IPS-18a (cell line): ENCODE measurements around the gene ADRB1.

Experiments
- H3K27ac ChIP-seq: one replicate; pipeline ENCODE4 v1.5.1; 2013; ENCODE audit warnings: low read length
- H3K27me3 ChIP-seq: one replicate; pipeline ENCODE4 v1.6.1; 2013; ENCODE audit warnings: mild to moderate bottlenecking, low read length; ENCODE audit not compliant: control insufficient read depth, insufficient read depth
- H3K36me3 ChIP-seq: one replicate; pipeline ENCODE4 v1.6.1; 2013; ENCODE audit warnings: low read depth, low read length; ENCODE audit not compliant: control insufficient read depth
- H3K4me1 ChIP-seq: one replicate; pipeline ENCODE4 v1.6.1; 2013; ENCODE audit warnings: low read depth, low read length; ENCODE audit not compliant: control insufficient read depth
- H3K4me3 ChIP-seq: one replicate; pipeline ENCODE4 v1.5.1; 2013; ENCODE audit warnings: low read length
- H3K9ac ChIP-seq: one replicate; pipeline ENCODE4 v1.6.1; 2013; ENCODE audit warnings: mild to moderate bottlenecking, low read length, moderate library complexity
- H3K9me3 ChIP-seq: one replicate; pipeline ENCODE4 v1.6.1; 2013; ENCODE audit warnings: low read depth, low read length; ENCODE audit not compliant: control insufficient read depth

ADRB1 gene

DNA sequence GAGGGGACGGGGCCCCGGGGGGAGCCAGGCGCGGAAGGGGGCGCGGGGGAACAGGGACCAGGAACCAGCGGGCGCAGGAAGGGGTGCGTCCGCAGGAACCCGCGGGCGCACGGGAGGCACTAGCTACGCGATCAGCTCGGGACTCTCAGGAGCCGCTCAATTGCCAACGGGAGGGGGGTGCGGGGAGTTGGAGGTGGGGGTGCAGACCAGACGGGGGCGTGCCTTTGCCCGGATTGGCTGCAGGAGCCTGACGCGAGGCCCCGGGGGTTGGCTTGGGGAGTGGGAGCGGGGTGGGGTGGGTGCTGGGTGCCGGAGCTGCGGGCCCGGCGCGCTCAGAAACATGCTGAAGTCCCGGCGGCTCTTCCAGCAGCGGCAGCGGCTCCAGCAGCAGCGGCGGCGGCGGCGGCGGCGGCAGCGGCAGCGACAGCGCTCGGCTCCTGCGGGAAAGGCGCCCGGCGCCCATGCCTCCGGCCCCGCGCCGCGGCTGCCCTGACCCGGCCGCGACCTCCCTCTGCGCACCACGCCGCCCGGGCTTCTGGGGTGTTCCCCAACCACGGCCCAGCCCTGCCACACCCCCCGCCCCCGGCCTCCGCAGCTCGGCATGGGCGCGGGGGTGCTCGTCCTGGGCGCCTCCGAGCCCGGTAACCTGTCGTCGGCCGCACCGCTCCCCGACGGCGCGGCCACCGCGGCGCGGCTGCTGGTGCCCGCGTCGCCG is at the start of gene ADRB1:
ADRB1 (plus strand) TSS at position 335 of the 715 bp plus-strand sequence; CDS start at position 602, 267 bp downstream.
- H3K27ac ChIP-seq, result no peak within 1 kb of the TSS
- peaks cover 89% of the 10 kb centered on the region for H3K27me3 ChIP-seq
- H3K4me3 ChIP-seq, result peak within 1 kb of the TSS; percentile 49
- H3K9ac ChIP-seq, result no peak within 1 kb of the TSS
- H3K4me1 ChIP-seq, result peaks cover 3% of the 10 kb centered on the region
- no peaks in the 10 kb centered on the region for H3K36me3 ChIP-seq
- no peaks in the 10 kb centered on the region for H3K9me3 ChIP-seq

DNA sequence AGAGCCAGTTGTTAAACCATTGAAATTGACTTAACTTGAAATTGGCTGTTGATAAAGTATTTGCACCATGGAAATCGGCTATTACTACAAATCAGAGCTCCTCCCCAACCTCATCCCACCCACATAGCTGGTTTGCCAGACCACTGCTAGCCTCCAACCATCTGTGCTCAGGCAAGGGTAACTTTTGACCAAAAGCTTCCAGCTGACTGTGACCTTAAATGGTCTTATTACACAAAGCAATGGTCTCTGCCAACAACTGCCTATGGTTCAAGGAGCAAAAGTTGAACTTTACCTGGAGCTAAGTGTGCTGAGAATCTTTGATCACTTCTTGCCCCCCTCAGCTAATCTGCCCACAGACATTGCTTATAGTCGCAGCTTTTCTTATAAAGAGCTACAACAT is 48.5 kb upstream of the ADRB1 start:
- no peaks in the 10 kb centered on the region for H3K9me3 ChIP-seq
- no peaks in the 10 kb centered on the region for H3K36me3 ChIP-seq
- H3K4me3 ChIP-seq, result no peak overlapping the region
- H3K9ac ChIP-seq, result no peak overlapping the region
- H3K4me1 ChIP-seq, result no peaks in the 10 kb centered on the region
- no peaks in the 10 kb centered on the region for H3K27me3 ChIP-seq
- H3K27ac ChIP-seq, result no peak overlapping the region

DNA sequence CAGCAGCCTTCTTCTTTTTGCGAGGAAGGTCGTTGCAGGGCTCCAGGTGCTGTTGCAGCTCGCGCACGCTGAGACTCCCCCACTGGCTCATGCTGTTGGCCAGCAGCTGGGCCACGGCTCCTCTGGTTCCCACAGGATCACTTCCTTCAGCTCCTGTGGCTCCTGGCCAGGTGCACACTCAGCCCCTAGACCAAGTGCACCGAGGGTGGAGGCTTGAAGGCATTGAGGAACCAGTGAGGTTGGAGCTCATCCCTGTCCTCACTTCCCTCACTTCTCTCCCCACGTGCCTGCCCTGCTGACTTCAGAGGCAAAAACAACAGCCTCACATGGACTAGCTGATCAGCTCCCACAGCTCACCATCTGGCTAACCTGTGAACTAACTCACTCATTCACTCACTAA is 46.2 kb upstream of the ADRB1 start:
- H3K4me3 ChIP-seq, result no peak overlapping the region
- H3K27me3 ChIP-seq, result no peaks in the 10 kb centered on the region
- no peaks in the 10 kb centered on the region for H3K36me3 ChIP-seq
- no peak overlapping the region for H3K27ac ChIP-seq
- H3K9me3 ChIP-seq, result no peaks in the 10 kb centered on the region
- H3K4me1 ChIP-seq, result no peaks in the 10 kb centered on the region
- H3K9ac ChIP-seq, result no peak overlapping the region

DNA sequence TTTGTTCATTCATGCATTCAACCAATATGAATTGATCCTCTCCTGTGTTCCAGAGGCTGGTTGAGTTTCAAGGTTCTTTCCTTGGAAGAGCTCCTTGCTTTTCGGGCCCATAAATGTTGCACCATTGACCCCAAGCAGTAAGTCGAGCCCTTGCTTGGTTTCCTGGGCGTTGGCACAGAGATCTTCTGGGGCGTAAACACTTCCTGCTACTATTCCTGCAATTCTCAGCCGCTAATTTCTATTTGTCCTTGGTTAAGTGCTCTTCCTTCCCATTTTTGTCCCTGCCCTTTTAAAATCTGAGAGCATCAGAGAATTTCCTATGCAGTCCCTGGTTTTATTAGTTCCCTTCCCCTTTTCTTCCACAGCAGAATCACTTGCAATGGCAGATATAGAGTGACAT is 44.1 kb upstream of the ADRB1 start:
- Histone ChIP-seq H3K9ac (no peak overlapping the region), H3K4me3 (no peak overlapping the region), H3K27ac (no peak overlapping the region), H3K9me3 (no peaks in the 10 kb centered on the region), H3K4me1 (no peaks in the 10 kb centered on the region), H3K27me3 (no peaks in the 10 kb centered on the region), H3K36me3 (no peaks in the 10 kb centered on the region)

DNA sequence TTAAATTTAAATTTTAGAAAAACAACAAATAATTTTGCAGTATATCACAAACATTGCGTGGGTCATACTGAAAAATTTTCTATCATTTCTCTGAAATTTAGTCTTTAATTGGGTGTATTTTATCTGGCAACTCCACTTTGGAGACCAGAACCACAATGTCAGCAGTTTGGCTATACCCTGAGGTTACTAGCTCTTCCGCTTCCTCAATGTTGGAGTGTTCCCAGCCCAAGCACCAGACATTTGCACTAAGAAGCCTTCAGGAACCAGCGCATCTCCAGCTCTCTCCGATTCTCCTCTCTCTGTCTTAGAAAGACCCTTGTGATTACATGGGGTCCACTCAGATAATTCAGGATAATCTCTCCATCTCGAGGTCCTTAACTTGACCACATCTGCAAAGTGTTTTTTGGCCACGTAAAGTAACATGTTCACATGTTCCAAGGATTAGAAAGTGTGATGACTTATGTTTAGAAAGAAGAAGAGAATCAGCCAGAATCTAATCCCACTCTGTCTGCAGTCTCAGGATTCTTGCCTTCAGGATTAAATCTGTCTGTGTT is 43.1 kb upstream of the ADRB1 start:
- H3K4me1 ChIP-seq, result no peaks in the 10 kb centered on the region
- no peak overlapping the region for H3K4me3 ChIP-seq
- no peaks in the 10 kb centered on the region for H3K36me3 ChIP-seq
- H3K9me3 ChIP-seq, result no peaks in the 10 kb centered on the region
- no peak overlapping the region for H3K9ac ChIP-seq
- H3K27me3 ChIP-seq, result no peaks in the 10 kb centered on the region
- H3K27ac ChIP-seq, result no peak overlapping the region

DNA sequence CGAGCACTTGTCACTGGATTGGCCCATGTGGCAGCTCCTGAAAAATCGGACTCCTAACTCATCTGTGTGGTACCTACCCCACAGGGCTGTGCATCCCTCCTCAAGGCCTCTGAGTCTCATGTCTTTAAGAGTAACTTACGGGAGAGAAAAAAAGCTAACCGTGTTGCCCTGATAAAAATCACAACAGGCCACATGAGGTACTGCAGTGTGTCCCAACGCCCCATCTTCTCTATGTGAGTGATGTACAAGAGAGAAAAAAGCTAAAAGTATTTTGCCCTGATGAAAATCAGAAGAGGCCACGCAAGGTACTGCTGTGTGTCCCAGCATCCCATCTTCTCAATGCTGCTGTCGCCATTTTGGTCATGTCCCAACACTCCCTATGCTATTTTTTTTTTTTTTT is 41.2 kb upstream of the ADRB1 start:
- no peaks in the 10 kb centered on the region for H3K9me3 ChIP-seq
- H3K36me3 ChIP-seq, result no peaks in the 10 kb centered on the region
- H3K4me3 ChIP-seq, result no peak overlapping the region
- H3K4me1 ChIP-seq, result no peaks in the 10 kb centered on the region
- no peaks in the 10 kb centered on the region for H3K27me3 ChIP-seq
- H3K27ac ChIP-seq, result no peak overlapping the region
- no peak overlapping the region for H3K9ac ChIP-seq

DNA sequence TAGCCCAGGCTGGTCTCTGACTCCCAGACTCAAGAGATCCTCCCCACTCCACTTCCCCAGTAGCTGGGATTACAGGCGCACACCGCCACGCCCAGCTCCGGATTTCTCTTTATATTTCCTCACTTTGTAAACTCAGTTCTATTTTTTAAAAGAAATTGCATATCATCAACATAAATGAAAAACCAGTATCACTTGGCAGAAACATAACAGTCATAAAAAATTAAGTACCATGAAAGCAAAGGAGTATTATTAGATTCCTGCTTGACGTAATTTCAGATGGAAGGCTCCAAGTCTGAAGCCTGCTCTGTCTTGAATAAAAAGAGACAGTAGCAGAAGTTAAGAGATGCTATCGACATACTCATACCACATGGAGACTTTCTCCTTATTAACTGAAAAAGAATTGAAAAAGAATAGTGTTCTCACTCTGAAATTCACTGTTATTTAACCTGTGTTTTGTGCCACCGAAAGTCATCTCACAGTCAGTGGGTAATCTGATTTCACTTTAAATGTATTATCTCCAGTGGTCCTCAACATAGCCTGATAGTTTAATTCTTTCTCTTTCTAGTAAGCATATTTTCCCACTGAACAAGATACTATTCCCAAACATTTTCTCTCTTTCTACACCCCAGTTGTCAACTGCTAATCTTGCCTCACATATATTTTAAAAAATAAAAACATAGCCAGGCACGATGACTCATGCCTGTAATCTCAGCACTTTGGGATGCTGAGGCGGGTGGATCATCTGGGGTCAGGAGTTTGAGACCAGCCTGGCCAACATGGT is 40.3 kb upstream of the ADRB1 start:
- Histone ChIP-seq H3K9me3 (no peaks in the 10 kb centered on the region), H3K27me3 (no peaks in the 10 kb centered on the region), H3K4me3 (no peak overlapping the region), H3K4me1 (no peaks in the 10 kb centered on the region), H3K9ac (no peak overlapping the region), H3K36me3 (no peaks in the 10 kb centered on the region), H3K27ac (no peak overlapping the region)

DNA sequence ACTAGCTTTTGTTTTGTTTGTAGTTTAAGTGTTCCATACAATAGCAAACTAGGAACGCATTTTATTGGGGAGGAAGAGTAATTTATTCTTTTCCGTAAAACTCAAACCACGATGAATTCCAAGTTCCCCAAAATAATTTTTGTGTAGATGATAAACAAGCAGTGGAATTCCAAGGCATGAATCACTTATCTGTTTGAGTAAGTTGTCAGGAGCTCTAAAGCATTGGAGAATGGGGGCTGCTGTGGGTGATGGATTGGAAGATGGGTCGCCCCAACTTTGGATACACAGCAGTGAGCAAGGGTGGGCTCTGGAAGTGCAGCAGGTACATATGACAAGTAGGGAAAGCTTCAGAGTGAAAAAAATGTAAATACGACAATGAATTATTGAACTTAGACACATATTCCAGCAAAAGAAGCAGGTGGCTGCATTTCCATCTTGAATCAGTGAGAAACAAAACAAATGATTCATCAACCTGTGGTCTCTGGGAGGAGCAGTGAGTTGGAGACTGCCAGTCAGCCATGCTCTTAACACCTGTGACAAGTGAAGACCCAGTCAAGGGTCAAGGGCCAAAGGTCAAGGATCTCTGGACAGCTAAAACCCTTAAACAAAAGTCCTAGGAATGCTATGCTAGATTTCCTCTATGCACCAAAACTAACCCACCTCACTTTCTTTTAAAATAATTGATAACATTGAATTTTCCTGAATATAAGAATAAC is 34.2 kb upstream of the ADRB1 start:
- H3K9me3 ChIP-seq, result no peaks in the 10 kb centered on the region
- H3K4me1 ChIP-seq, result no peaks in the 10 kb centered on the region
- no peaks in the 10 kb centered on the region for H3K27me3 ChIP-seq
- no peak overlapping the region for H3K9ac ChIP-seq
- H3K4me3 ChIP-seq, result no peak overlapping the region
- H3K27ac ChIP-seq, result no peak overlapping the region
- no peaks in the 10 kb centered on the region for H3K36me3 ChIP-seq

DNA sequence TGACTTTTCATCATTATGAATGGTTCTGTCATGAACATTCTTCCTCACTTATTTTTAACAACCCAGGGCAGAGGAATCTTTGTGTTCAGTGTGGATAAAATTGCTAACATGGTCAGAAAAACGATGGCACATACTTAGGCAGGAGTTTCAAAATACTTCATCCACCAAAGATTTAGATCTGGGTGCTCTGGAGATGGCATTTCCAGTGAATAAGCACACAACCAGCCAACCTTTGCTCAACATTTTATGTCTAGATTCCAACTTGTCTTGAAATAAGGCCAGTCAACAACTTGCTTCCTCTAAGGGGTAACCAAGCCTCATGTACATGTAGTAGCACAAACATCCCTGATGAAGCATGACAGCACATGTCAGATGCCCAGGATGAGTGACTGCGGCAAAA is 33.4 kb upstream of the ADRB1 start:
- no peaks in the 10 kb centered on the region for H3K27me3 ChIP-seq
- H3K36me3 ChIP-seq, result no peaks in the 10 kb centered on the region
- H3K9ac ChIP-seq, result no peak overlapping the region

DNA sequence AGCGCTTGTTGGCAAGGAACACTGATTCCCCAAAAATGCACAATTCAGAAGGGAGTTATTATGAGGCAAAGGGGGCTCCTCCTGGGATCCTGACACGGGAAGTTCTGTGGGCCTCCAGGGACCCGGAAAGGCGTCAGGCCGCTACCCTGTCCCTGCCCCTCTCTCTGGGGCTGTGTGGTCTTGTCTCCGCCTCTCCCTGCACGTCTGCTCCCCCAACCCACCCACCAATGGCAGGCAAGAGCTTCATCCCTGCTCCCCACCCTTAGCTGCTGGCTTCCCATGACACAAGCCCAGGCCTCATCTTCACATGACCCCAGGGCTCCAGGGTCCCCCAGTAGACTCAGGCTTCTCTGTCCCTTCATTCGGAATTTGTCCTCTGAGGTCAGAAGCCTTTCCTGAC is 31.0 kb upstream of the ADRB1 start:
- H3K4me1 ChIP-seq, result no peaks in the 10 kb centered on the region
- no peak overlapping the region for H3K4me3 ChIP-seq
- H3K9me3 ChIP-seq, result no peaks in the 10 kb centered on the region
- no peak overlapping the region for H3K9ac ChIP-seq
- no peaks in the 10 kb centered on the region for H3K27me3 ChIP-seq
- no peaks in the 10 kb centered on the region for H3K36me3 ChIP-seq
- no peak overlapping the region for H3K27ac ChIP-seq

More for the DNA sequence above, 33.4 kb upstream of the ADRB1 start:
- Histone ChIP-seq H3K4me3 (no peak overlapping the region), H3K27ac (no peak overlapping the region), H3K4me1 (no peaks in the 10 kb centered on the region), H3K9me3 (no peaks in the 10 kb centered on the region)

DNA sequence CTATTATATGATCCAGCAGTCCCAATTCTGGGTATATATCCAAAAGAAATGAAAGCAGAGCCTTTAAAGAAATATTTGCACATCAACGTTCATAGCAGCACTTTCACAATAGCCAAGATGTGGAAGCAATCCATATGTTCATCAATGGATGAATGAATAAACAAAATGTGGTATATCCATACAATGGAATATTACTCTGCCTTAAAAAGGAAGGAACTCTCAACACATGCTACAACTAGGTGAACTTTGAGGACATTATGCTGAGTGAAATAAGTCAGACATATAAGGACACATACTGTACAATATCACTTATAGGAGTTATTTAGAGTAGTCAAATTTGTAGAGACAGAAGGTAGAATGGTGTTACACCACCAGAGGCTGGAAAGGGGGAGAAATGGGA is 28.0 kb upstream of the ADRB1 start:
- H3K36me3 ChIP-seq, result no peaks in the 10 kb centered on the region
- no peak overlapping the region for H3K27ac ChIP-seq
- H3K9ac ChIP-seq, result no peak overlapping the region
- H3K27me3 ChIP-seq, result no peaks in the 10 kb centered on the region
- no peaks in the 10 kb centered on the region for H3K9me3 ChIP-seq
- H3K4me1 ChIP-seq, result no peaks in the 10 kb centered on the region
- no peak overlapping the region for H3K4me3 ChIP-seq
